HepG2 (cell line): ENCODE results near the gene ZNF483. TPM values are rescaled to one million over a fixed set of nuclear protein-coding genes. Genes with fewer than 3 reads are reported as not detected.
A peak's percentile ranks its signal among the peaks of the same experiment; 100 is the strongest.

Source experiments
- ATAC-seq: fragments of 200-7000 bp; cut with Tn5 transposase; 3 replicates; pipeline ENCODE4 v1.9.1; 2020; ENCODE audit warnings: mild to moderate bottlenecking, moderate library complexity
- BruUV-seq: library from RNA; stranded (reverse); fragments of 400-500 nt; replicated peaks from 2 replicates; lab custom pipeline; 2021; lab: Mats Ljungman, UMichigan
- CTCF ChIA-PET: fragments of 300-600 bp; formaldehyde crosslinking; extraction: SDS; loops from one replicate; lab custom pipeline; 2021; ENCODE audit warnings: low total read pairs, inconsistent platforms, low intra/inter-chr PET ratio; lab: Yijun Ruan, JAX
- POLR2A ChIA-PET: fragments of 350-600 bp; sonication (Branson Sonifier 250); formaldehyde crosslinking; loops from one replicate; lab custom pipeline; 2020; ENCODE audit warnings: antibody characterized with exemption, inconsistent platforms; lab: Yijun Ruan, JAX
- DNase-seq: peaks from one replicate; pipeline ENCODE4 v3.0.0-alpha.2; 2015; ENCODE audit warnings: low spot score
- FAIRE-seq: peaks from 3 replicates; lab custom pipeline; 2011; peaks lifted over from hg19 to GRCh38; lab: Jason Lieb, UNC
- H2AFZ ChIP-seq: one replicate; pipeline ENCODE4 v1.6.1; 2011; ENCODE audit warnings: low read length, inconsistent platforms
- H3K27ac ChIP-seq: fragments of 300-600 bp; 3 replicates; pipeline ENCODE4 v1.8.0; 2011; ENCODE audit warnings: mixed run types, mild to moderate bottlenecking, mixed read lengths, low read length, inconsistent platforms; ENCODE audit not compliant: insufficient read depth; ENCODE audit errors: extremely low read length
- H3K27me3 ChIP-seq, 2 experiments: fragments of 200-600 bp in 1 of 2; 2 replicates in 1 of 2; 3 replicates in 1 of 2; pipeline versions ENCODE4 v1.6.0 to v1.8.0; 2011; ENCODE audit warnings: low read length in 2 of 2, mild to moderate bottlenecking in 2 of 2, moderate library complexity in 2 of 2, inconsistent platforms in 1 of 2; ENCODE audit not compliant: insufficient read depth in 2 of 2, control insufficient read depth in 1 of 2
- H3K36me3 ChIP-seq, 2 experiments: fragments of 200-600 bp in 1 of 2; replicated peaks in 1 of 2; 2 replicates in 1 of 2; 3 replicates in 1 of 2; pipeline versions ENCODE4 v1.5.1 to v1.8.0; 2011; ENCODE audit warnings: low read length in 2 of 2, inconsistent platforms in 1 of 2; ENCODE audit not compliant: insufficient read depth in 2 of 2, control insufficient read depth in 1 of 2
- H3K4me1 ChIP-seq: 2 replicates; pipeline ENCODE4 v1.5.1; 2012; ENCODE audit warnings: low read length, inconsistent platforms; ENCODE audit not compliant: insufficient read depth
- H3K4me2 ChIP-seq: 2 replicates; pipeline ENCODE4 v1.6.0; 2011; ENCODE audit warnings: low read depth, low read length, inconsistent platforms
- H3K4me3 ChIP-seq, 3 experiments: fragments of 200-600 bp in 1 of 3; sonication (generic), shearing (Covaris generic) in 1 of 3; replicated peaks in 1 of 3; 2 replicates each; pipeline ENCODE4 v1.5.1; 2011 to 2016; ENCODE audit warnings: low read length in 3 of 3, inconsistent platforms in 2 of 3, low read depth in 2 of 3, mild to moderate bottlenecking in 2 of 3, control low read depth in 1 of 3, mixed read lengths in 1 of 3; ENCODE audit not compliant: insufficient read depth in 1 of 3
- H3K79me2 ChIP-seq: one replicate; pipeline ENCODE4 v1.6.1; 2011; ENCODE audit warnings: low read length, inconsistent platforms; ENCODE audit not compliant: insufficient read depth
- H3K9ac ChIP-seq: 2 replicates; pipeline ENCODE4 v1.6.0; 2011; ENCODE audit warnings: mild to moderate bottlenecking, low read depth, low read length, inconsistent platforms; ENCODE audit not compliant: insufficient read depth
- H3K9me3 ChIP-seq: 2 replicates; pipeline ENCODE4 v1.5.1; 2012; ENCODE audit warnings: mild to moderate bottlenecking, low read length
- H4K20me1 ChIP-seq: 2 replicates; pipeline ENCODE4 v1.6.0; 2011; ENCODE audit warnings: inconsistent platforms, mild to moderate bottlenecking, low read length, moderate library complexity; ENCODE audit not compliant: insufficient read depth
- BRCA1 ChIP-seq: sonication (generic); formaldehyde crosslinking; IDR thresholded peaks from 2 replicates; pipeline ENCODE4 v1.4.0; 2020; ENCODE audit warnings: missing genetic modification reagents
- HNF4A ChIP-seq: sonication (generic); formaldehyde crosslinking; IDR thresholded peaks from 2 replicates; pipeline ENCODE4 v1.4.0; 2020; ENCODE audit warnings: missing genetic modification reagents
- HNRNPLL ChIP-seq: fragments of 200-400 bp; formaldehyde crosslinking; IDR thresholded peaks from 2 replicates; pipeline ENCODE4 v1.6.1; 2017; ENCODE audit warnings: mild to moderate bottlenecking, low read depth, low read length; ENCODE audit not compliant: poor library complexity, severe bottlenecking
- KDM2A ChIP-seq: sonication (generic); formaldehyde crosslinking; IDR thresholded peaks from 2 replicates; pipeline ENCODE4 v1.4.0; 2020; ENCODE audit warnings: low read depth, missing genetic modification reagents, borderline replicate concordance
- KDM3A ChIP-seq: IDR thresholded peaks from 2 replicates; pipeline ENCODE4 v1.6.1; 2018; ENCODE audit warnings: low read depth, missing compliant biosample characterization
- MTA1 ChIP-seq: sonication (generic); formaldehyde crosslinking; IDR thresholded peaks from 2 replicates; pipeline ENCODE4 v1.4.0; 2020; ENCODE audit warnings: missing genetic modification reagents, mild to moderate bottlenecking, borderline replicate concordance
- POLR2G ChIP-seq: fragments of 200-400 bp; formaldehyde crosslinking; IDR thresholded peaks from 2 replicates; pipeline ENCODE4 v1.6.1; 2018; ENCODE audit warnings: mild to moderate bottlenecking, low read depth, low read length, moderate library complexity
- YY1 ChIP-seq: IDR thresholded peaks from 2 replicates; pipeline ENCODE4 v1.6.1; 2011; ENCODE audit warnings: low read length, low read depth, moderate library complexity, mild to moderate bottlenecking; ENCODE audit not compliant: insufficient read depth, insufficient replicate concordance
- ZBTB38 ChIP-seq: sonication (generic); formaldehyde crosslinking; IDR thresholded peaks from 2 replicates; pipeline ENCODE4 v1.5.1; 2020; ENCODE audit warnings: mild to moderate bottlenecking, missing genetic modification reagents
- ZNF777 ChIP-seq: sonication (generic); formaldehyde crosslinking; IDR thresholded peaks from 2 replicates; pipeline ENCODE4 v1.4.0; 2020; ENCODE audit warnings: missing genetic modification reagents
- WGBS: methylation state at CpG from one replicate; pipeline ENCODE4 v1.1.6; 2017; ENCODE audit warnings: low lambda C conversion rate; 5-methylcytosine and 5-hydroxymethylcytosine counted together
- in situ Hi-C: cut with HindIII; loops from 2 replicates; pipeline ENCODE4 v1.10.0; 2017; ENCODE audit warnings: low pct_unique_long_range_greater_than_20kb; ENCODE audit not compliant: extremely low pct_ligation_motif_present
- intact Hi-C: fragments of 100-400 bp; cut with micrococcal nuclease; formaldehyde crosslinking; loops from one replicate; pipeline ENCODE4 v1.10.0; 2022; ENCODE audit not compliant: unreplicated experiment
- polyA plus RNA-seq, 8 experiments: library from polyadenylated mRNA; depleted of rRNA in 3 of 8; stranded (reverse) in 7 of 8; unstranded in 1 of 8; fragments of >200 nt; fragmentation: Illumina TruSeq in 4 of 8; extraction: Trizol in 4 of 8; gene quantifications; 2 replicates each; pipeline versions ENCODE4 v1.2.1 to v1.2.3, GENCODE V29; 2011 to 2016; ENCODE audit warnings: low read depth in 4 of 8, missing spikeins in 1 of 8, mixed read lengths in 1 of 8; ENCODE audit not compliant: insufficient read depth in 1 of 8
- total RNA-seq, 5 experiments: library from RNA; depleted of rRNA; stranded (reverse); fragments of >200 nt; fragmentation: Illumina TruSeq; extraction: Trizol; gene quantifications; 2 replicates each; pipeline ENCODE4 v1.2.3, GENCODE V29; 2016; ENCODE audit warnings: low read depth in 1 of 5
- TF ChIP-seq, protein P1 (sequence below): sonication (generic); formaldehyde crosslinking; IDR thresholded peaks from 2 replicates; pipeline ENCODE4 v1.4.0; 2020; ENCODE audit warnings: missing genetic modification reagents; ENCODE audit errors: not compliant biosample characterization
- TF ChIP-seq, protein P2 (sequence below): sonication (generic); formaldehyde crosslinking; IDR thresholded peaks from 2 replicates; pipeline ENCODE4 v1.4.0; 2020; ENCODE audit warnings: missing genetic modification reagents
- TF ChIP-seq, protein P3 (sequence below): sonication (generic); formaldehyde crosslinking; IDR thresholded peaks from 2 replicates; pipeline ENCODE4 v1.5.1; 2020; ENCODE audit warnings: mild to moderate bottlenecking, missing genetic modification reagents, moderate library complexity

ZNF483 gene
- total and polyA plus RNA-seq, 2 of the 13 experiments (the other 11 are each of a cell fraction or from before 2014, with no cell fraction given), result 2.0 to 9.5 TPM

DNA sequence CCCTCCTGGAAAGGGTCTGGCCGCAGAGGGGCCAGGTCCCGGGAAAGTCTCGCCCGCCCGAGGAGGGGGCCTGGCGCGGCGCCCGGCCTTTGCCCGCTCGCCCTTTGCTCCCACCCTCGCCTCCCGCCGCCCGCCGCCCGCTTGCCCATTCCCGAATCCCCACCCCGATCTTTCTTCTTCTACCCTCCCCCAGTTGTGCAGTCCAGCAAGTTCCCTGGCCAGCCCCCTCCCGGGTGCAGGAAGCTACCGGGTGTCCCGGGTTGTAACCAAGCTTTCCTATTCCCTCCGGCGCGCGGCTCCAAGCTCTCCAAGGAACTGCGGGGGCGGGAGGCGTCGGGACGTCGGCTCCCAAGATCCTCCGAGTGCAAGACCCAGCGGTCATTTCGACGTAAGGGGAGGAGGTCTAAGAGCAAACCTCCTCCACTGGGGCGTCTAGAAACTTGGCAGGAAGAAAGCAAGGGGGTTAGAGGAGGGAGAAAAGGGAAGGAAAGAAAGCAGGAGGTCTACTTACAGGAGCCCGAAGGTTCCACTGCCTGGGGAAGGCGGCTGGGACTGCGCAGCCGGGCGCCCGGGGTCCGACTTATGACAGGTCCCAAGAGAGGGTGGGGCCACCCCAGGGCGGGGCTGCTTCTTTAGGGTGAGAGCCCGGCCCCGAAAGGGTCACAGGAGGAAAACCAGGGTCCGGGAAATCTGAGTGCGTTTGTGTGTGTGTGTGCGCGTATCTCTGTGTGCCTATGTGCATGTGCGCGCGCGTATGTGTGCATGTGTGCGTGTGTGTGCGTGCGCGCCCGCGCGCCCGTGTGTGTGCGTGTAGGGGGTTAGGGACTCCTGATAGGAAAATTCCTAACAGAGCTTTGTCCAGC lies 74.3 kb downstream of the ZNF483 start, which contains the start of gene PTGR1:
Gene PTGR1, minus strand, starts transcription at position 556 of the 863 bp plus-strand sequence. CDS start 2,225 bp downstream, outside the sequence.
- Histone ChIP-seq H3K27me3 (no peaks in the 10 kb centered on the region), H3K9me3 (no peaks in the 10 kb centered on the region), H3K4me3 (peak within 1 kb of the TSS; percentile 62 to 87 (median 77)), H3K9ac (peak within 1 kb of the TSS; percentile 55; the same call in 1 of the 2 replicates), H3K4me1 (peaks cover 52% of the 10 kb centered on the region), H4K20me1 (no peaks in the 10 kb centered on the region), H3K36me3 (no peaks in the 10 kb centered on the region), H3K79me2 (no peaks in the 10 kb centered on the region), H2AFZ (peak within 1 kb of the TSS; percentile 76), H3K27ac (peak within 1 kb of the TSS; percentile 76), H3K4me2 (peak within 1 kb of the TSS; percentile 92)
- 33% methylated on average over 40 of the region's 64 CpGs for WGBS
- intact Hi-C loops (loop anchor here (2.0 kb wide), 3 partner anchors 13 to 75 kb away; partner anchors contain the start of gene ZNF483), in situ Hi-C loops (no loop called here)
- ATAC-seq (peak; percentile 65), FAIRE-seq (no peak), DNase-seq (peak; percentile 35)
- ChIA-PET POLR2A (interaction anchor here (0.7 to 2.1 kb wide), 6 partner anchors 14 to 52 kb away, joined by 3 to 18 read pairs (median 6); partner anchors contain the start of gene DNAJC25), CTCF (interaction anchor here (2.4 to 2.5 kb wide), 2 partner anchors 22 to 92 kb away, joined by 19 to 27 read pairs; no protein-coding TSS in a partner anchor)
- BruUV-seq, result TSS peak; percentile 48
- TF ChIP-seq HNF4A (CRISPR knock-in tag), result peak; percentile 35; the same call in 1 of the 2 replicates
- TF ChIP-seq MTA1 (CRISPR knock-in tag), result 0 out of 2 replicates have a peak, but pooled peaks have one; percentile 13
- peak; percentile 60; the same call in 1 of the 2 replicates for TF ChIP-seq POLR2G
- peak; percentile 32; the same call in 1 of the 2 replicates for TF ChIP-seq ZBTB38 (CRISPR knock-in tag)
- peak; percentile 41; the same call in 1 of the 2 replicates for TF ChIP-seq KDM2A (CRISPR knock-in tag)
- no peak for TF ChIP-seq YY1
- no peak for TF ChIP-seq BRCA1 (CRISPR knock-in tag)
- TF ChIP-seq, protein P1, sequence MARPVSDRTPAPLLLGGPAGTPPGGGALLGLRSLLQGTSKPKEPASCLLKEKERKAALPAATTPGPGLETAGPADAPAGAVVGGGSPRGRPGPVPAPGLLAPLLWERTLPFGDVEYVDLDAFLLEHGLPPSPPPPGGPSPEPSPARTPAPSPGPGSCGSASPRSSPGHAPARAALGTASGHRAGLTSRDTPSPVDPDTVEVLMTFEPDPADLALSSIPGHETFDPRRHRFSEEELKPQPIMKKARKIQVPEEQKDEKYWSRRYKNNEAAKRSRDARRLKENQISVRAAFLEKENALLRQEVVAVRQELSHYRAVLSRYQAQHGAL (CRISPR knock-in tag), result no peak
- TF ChIP-seq ZNF777 (CRISPR knock-in tag), result peak; percentile 32; the same call in 1 of the 2 replicates
- TF ChIP-seq, protein P2, sequence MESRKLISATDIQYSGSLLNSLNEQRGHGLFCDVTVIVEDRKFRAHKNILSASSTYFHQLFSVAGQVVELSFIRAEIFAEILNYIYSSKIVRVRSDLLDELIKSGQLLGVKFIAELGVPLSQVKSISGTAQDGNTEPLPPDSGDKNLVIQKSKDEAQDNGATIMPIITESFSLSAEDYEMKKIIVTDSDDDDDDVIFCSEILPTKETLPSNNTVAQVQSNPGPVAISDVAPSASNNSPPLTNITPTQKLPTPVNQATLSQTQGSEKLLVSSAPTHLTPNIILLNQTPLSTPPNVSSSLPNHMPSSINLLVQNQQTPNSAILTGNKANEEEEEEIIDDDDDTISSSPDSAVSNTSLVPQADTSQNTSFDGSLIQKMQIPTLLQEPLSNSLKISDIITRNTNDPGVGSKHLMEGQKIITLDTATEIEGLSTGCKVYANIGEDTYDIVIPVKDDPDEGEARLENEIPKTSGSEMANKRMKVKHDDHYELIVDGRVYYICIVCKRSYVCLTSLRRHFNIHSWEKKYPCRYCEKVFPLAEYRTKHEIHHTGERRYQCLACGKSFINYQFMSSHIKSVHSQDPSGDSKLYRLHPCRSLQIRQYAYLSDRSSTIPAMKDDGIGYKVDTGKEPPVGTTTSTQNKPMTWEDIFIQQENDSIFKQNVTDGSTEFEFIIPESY, result peak; percentile 76
- TF ChIP-seq KDM3A (CRISPR knock-in tag), result no peak
- TF ChIP-seq, protein P3, sequence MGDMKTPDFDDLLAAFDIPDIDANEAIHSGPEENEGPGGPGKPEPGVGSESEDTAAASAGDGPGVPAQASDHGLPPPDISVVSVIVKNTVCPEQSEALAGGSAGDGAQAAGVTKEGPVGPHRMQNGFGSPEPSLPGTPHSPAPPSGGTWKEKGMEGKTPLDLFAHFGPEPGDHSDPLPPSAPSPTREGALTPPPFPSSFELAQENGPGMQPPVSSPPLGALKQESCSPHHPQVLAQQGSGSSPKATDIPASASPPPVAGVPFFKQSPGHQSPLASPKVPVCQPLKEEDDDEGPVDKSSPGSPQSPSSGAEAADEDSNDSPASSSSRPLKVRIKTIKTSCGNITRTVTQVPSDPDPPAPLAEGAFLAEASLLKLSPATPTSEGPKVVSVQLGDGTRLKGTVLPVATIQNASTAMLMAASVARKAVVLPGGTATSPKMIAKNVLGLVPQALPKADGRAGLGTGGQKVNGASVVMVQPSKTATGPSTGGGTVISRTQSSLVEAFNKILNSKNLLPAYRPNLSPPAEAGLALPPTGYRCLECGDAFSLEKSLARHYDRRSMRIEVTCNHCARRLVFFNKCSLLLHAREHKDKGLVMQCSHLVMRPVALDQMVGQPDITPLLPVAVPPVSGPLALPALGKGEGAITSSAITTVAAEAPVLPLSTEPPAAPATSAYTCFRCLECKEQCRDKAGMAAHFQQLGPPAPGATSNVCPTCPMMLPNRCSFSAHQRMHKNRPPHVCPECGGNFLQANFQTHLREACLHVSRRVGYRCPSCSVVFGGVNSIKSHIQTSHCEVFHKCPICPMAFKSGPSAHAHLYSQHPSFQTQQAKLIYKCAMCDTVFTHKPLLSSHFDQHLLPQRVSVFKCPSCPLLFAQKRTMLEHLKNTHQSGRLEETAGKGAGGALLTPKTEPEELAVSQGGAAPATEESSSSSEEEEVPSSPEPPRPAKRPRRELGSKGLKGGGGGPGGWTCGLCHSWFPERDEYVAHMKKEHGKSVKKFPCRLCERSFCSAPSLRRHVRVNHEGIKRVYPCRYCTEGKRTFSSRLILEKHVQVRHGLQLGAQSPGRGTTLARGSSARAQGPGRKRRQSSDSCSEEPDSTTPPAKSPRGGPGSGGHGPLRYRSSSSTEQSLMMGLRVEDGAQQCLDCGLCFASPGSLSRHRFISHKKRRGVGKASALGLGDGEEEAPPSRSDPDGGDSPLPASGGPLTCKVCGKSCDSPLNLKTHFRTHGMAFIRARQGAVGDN (CRISPR knock-in tag), result peak; percentile 13; the same call in 1 of the 2 replicates
- TF ChIP-seq HNRNPLL, result peak; percentile 60
